ENCODE results near the gene RBM4.

DNA sequence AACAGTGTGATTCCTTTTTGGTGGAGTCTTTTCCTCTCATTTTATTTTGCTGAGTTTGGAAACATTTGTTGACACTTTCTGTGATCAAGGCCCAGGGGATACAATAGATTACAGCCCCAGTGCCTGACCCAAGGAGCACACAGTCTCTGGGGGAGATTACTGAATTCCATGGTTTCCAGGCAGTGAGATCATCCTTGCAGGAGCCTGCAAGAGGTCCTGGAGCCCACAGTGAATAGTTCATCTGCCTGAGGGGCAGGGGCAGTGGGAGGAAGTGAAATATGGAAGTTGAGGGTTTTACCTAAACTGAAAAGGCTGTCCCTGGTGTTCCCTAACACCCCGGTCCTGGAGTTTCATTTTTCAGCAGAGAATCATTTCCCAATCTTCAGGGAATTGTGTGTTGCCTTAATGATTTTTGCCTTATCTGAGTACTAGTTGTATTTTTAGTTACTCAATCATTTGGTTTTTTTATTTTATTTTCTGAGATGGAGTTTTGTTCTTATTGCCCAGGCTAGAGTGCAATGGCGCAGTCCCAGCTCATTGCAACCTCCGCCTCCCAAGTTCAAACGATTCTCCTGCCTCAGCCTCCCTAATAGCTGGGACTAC, 37.8 kb upstream of the RBM4 start:
- TF ChIP-seq ZNF557 (CRISPR knock-in tag; IDR thresholded peaks at IDR 0.05): no peak
- TF ChIP-seq, protein P1, sequence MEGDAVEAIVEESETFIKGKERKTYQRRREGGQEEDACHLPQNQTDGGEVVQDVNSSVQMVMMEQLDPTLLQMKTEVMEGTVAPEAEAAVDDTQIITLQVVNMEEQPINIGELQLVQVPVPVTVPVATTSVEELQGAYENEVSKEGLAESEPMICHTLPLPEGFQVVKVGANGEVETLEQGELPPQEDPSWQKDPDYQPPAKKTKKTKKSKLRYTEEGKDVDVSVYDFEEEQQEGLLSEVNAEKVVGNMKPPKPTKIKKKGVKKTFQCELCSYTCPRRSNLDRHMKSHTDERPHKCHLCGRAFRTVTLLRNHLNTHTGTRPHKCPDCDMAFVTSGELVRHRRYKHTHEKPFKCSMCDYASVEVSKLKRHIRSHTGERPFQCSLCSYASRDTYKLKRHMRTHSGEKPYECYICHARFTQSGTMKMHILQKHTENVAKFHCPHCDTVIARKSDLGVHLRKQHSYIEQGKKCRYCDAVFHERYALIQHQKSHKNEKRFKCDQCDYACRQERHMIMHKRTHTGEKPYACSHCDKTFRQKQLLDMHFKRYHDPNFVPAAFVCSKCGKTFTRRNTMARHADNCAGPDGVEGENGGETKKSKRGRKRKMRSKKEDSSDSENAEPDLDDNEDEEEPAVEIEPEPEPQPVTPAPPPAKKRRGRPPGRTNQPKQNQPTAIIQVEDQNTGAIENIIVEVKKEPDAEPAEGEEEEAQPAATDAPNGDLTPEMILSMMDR (CRISPR knock-in tag; IDR thresholded peaks at IDR 0.05): no peak
- TF ChIP-seq SMC3 (IDR thresholded peaks at IDR 0.05; ENCODE audit: low read length): no peak
- TF ChIP-seq, protein P2, sequence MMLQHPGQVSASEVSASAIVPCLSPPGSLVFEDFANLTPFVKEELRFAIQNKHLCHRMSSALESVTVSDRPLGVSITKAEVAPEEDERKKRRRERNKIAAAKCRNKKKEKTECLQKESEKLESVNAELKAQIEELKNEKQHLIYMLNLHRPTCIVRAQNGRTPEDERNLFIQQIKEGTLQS (CRISPR knock-in tag; IDR thresholded peaks at IDR 0.05): no peak
- no peak for TF ChIP-seq ZNF616 (CRISPR knock-in tag; IDR thresholded peaks at IDR 0.05; ENCODE audit: low read depth)
- no peak for TF ChIP-seq ZSCAN22 (CRISPR knock-in tag; IDR thresholded peaks at IDR 0.05)
- no peak for TF ChIP-seq ZNF589 (CRISPR knock-in tag; conservative IDR thresholded peaks at IDR 0.05)
- TF ChIP-seq YEATS2 (CRISPR knock-in tag; IDR thresholded peaks at IDR 0.05; ENCODE audit: borderline replicate concordance): no peak
- no peak for TF ChIP-seq EEA1 (CRISPR knock-in tag; IDR thresholded peaks at IDR 0.05; ENCODE audit: borderline replicate concordance)
- no peak for TF ChIP-seq GABPA (IDR thresholded peaks at IDR 0.05; ENCODE audit: low read depth, low read length)
- TF ChIP-seq GABPA (CRISPR knock-in tag; IDR thresholded peaks at IDR 0.05; ENCODE audit: low read depth): no peak

Data from HepG2 (cell line).